GM19452 (cell line): Measurements from ENCODE around the gene POLR2M.

Experiments
- ATAC-seq: cut with Tn5 transposase; IDR thresholded peaks from one replicate; pipeline ENCODE4 v1.9.1; 2021; ENCODE audit not compliant: unreplicated experiment

Gene POLR2M

DNA sequence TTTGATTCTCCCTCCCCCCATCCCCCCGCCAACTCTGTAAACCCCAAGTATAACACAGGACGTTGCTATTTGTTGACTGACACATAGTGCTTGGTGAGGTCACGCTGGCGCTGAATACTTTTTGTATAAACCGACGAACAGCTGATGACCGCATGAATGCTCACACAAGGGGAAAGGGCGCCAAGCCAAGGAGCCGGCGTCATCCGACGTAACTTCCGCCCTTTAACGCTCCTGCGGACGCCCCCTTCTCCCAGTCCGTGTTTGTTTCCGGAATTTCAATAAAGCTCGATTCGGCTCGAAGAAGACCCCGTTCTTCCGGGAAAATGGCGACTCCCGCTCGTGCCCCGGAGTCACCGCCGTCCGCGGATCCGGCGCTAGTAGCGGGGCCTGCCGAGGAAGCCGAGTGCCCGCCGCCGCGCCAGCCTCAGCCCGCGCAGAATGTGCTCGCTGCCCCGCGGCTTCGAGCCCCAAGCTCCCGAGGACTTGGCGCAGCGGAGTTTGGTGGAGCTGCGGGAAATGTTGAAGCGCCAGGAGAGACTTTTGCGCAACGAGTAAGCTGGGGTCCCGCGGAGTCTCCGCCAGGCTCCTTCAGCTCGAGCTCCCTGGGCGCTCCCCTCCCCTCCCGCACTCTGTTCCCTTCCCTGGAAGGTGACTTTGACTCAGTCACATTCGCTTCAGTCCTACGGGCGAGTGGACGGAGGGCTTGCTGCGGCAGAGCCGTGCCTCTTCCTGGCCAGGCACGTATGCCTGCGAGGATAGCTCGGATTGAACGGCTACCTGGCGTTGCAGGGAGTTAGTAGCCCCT is at the start of gene POLR2M:
TSS of gene POLR2M (plus strand) at position 310 of the 805 bp plus-strand sequence. CDS start at position 439, 129 bp downstream.
- ATAC-seq: peak; percentile 96

DNA sequence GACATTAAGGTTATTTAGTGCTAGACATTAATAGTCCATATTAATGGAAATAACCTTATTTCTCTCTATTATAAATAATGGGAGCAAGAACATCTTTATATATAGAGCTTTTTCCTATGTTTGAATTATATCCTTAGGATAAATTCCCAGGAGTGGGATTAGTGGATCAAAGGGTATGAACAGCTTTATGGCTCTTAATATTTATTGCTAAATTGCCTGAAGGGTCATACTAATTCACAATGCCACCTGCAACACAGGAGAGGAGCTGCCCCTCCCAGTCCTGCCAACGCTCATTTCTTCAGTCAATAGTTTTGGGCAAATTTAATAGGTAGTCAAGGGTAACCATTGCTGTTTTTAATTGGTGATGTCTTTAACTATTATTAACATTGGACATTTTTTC is 48.9 kb upstream of the POLR2M start:
- ATAC-seq: no peak

DNA sequence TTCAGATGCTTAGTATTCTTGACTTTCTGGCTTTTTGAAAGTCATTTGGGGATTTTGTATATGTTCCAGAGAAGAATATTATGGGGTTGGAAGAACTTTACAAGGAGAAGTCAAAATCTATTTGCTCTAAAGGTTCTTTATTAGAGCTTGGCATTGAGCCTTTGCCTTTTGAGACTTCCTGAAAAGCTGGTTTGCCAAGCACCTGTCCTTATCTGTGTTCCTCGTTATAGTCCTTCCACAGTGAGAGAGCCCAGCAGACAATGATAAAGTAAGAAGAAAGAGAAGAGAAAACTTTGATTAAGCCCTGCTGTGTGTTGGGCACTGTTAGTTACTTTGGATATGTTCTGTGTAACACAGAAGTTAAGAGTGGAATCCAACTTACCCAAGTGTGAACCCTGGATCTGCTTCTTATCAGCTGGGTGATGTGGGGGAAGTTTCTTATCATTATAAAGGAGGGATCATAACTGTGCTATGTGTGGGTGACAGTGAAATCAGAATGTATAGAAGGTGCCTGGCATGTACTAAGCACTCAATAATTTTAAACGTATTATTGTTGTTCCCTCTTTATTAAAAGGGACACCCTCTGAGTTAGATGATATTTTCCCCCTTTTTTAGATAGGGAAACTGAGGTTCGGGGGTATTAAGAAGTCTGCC is 44.3 kb upstream of the POLR2M start:
- ATAC-seq: no peak

DNA sequence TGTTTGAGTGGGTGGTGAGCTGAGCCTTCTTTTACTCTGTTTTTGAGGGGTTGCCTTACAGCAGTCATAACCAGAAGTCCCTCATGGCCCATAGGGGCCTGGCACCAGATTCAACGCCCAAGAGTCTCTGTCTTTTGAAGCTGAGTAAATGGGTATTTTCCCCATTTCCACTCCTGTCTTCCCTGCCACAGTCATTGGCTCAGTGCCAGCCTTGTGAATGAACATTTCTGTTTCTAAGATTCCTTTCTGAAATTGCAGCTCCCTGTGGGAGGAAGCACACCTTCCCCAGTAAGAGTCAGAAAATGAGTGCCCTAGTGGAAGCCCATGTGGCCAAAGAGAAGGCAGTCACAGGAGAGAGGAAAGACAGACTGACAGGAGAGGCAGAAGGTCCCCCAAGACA is 43.7 kb upstream of the POLR2M start:
- no peak for ATAC-seq

DNA sequence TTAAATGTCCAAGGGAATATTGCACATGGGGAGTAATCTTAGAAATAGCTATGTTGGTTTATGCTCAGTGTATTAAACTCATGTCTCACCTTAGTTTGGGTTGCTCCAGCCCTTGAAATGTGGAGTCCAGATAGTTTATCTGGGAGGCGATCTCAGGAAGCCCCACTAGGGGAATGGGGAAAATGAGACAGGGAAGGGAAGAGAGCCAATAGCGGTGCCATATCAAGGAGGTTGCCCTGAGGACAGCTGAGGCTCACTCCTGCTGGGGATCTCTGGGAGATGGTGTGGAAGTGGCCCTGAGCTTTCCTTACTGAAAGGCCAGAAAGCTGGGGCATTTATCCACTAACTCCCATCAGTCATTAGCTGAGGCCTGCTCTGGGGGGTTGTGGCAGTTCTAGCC is 43.3 kb upstream of the POLR2M start:
- ATAC-seq: no peak

DNA sequence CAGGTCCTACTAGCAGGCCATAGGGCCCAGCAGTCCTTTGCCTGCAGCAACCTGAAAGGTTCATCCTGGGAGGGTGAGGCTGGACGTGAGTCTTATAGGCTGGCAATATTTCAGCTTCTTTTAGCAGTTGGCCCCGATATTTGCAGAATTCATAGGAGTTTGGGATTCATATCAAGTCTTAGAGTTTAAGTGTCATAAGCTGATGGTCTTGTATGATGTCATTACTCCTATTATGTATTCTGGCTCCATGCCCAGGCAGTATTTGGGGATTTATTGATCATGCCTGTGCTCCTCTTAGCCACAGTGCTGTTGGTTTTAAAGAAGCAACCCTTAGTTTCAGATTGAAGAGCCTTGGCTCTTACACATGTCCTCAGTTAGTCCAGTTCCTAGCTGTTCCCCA is 41.3 kb upstream of the POLR2M start:
- ATAC-seq: no peak

DNA sequence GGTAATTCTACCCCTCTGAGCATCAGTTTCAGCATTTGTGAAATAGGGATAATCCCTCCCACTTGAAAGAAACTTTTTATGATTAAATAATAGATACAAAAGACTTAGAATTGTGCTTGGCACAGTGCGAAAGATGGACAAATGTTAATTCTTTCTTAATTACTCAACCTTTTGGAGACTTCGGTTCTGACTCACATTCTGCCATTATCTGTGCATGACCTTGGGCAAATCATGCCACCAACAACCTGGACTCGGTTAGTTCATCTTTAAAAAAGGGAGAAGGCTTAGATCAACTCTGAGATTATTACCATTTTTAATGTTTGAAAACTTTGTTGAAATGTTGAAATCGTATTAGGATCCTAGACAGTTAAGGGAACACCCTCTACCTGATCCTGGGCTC is 40.6 kb upstream of the POLR2M start:
- no peak for ATAC-seq

DNA sequence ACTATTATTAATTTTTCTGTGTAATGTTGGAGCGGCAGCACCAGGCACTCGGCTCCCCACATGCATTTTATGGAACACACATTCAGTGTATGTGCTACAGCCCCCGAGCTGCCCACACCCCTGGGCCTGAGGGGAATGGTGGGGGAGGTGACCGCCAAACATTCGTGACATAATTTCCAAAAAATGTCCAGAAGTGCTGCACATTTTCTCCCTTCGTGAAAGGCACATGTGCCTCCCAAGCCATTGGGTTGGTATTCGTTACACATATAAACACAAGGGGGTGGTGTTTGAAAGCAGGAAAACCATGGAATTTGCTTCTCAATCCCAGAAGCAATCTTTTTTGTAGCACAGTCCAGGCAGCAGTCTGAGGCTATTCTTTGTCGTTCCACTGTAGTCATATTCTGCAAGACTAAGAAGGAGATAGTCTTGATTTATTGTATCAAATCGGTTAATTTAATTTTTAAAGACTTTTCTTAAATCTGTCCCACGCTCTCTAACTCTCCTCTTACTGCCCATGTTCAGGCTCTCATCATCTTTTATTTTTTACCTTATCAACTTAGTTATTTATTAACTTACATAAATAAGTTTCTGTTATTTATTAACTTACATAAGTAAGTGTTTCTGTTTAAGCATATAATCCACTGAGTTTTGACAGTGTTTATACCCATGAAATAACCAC is 39.2 kb upstream of the POLR2M start:
- no peak for ATAC-seq

DNA sequence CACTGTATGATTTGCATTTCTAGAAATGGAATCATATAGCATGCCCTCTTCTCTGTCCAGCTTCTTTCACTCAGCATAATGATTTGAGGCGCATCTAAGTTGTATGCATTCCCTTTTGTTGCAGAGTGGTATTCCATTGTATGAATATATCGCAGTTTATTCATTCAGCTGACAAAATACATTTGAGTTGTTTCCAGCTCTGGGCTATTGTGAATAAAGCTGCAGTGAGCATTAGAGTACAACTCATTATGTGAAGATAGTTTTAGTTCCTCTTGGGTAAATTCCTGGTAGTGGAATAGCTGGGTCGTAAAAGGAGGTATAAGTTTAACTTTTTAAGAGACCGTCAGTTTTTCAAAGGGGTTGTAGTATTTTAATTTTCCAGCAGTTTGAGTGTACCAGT is 38.5 kb upstream of the POLR2M start:
- no peak for ATAC-seq

DNA sequence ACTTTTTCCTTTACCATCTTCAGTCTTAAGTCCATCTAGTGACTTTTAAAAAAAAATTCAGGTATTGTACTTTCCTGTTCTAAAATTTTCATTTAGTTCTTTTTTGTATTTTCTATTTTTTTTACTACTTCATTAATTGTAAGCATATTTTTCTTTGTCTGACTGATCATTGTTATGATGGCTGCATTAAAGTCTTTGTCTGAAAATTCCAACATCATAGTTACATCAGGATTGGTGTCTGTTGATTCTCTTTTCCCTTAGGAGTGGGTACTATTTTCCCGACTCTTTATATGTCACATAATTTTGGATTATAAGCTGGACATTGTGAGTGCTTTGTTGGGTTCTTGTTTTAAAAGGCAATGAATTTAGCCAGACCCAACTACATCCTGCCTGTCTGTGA is 34.9 kb upstream of the POLR2M start:
- ATAC-seq: no peak

DNA sequence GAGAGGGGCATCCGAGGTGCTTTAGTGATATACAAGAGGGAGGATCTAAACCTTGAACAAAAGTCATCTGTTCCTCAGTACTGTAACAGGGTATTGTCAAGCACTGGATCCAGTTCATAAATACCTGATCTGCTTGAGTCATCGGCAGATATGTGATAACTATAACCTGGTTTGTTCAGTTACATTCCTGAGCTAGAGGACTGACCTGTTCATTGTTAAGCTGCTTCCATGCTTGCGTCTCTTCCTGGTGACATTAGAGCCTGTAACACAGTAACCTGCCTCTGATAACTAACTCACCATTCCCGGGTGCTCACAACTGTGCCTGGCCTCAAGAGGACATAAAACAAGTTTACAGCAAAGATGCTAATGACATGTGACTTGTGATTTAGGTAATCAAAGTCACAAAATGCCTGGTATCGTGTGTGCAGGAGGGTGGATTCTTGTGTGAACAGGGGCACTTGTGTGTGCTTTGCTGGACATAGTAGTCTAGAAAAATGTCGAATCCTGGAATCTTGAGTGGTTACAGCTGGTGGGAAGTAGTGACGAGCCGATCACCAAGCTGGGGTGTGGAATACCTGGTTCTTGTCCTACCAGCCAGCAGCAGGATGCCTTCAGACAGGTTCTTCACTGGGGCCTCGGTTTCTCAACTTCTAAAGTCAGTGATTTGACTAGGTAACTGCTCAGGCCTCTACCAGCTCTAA is 30.9 kb upstream of the POLR2M start:
- no peak for ATAC-seq

DNA sequence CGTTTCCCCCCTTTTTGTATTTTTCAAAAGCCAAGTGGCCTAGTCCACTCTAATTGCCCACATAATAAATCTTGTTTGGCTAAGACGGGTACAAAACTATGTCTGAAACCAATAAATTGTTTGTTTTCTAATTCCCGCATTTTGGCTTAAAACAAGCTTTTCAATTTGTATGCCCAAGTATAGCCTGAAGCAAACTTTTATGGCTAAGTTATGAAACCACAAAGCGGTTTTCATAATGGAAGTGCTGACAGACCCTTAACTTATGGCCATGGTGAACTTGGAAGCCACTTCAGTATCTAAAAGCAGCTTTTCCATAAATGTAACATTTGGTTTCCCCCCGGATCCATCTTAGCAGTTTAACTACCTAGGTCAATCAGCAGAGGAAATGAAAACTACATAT is 29.9 kb upstream of the POLR2M start:
- no peak for ATAC-seq

DNA sequence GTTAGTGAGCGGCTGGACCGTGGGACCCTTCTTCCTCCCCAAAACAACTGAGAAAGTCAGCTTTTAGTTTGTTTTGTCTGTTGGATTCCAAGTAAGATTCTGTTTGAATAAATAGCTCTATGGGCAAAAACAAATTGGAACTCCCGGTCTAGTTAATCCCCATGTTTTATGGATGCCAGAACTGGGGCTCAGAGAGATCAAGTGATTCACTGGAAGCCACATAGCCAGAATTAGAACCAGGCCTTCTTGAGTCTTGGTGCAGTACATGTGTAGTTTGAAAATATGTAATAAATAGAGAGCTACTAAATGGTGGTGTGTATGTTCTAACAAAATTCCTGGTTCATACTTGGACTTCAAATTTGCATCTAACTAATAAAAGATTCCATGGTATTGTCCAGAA is 29.3 kb upstream of the POLR2M start:
- no peak for ATAC-seq

DNA sequence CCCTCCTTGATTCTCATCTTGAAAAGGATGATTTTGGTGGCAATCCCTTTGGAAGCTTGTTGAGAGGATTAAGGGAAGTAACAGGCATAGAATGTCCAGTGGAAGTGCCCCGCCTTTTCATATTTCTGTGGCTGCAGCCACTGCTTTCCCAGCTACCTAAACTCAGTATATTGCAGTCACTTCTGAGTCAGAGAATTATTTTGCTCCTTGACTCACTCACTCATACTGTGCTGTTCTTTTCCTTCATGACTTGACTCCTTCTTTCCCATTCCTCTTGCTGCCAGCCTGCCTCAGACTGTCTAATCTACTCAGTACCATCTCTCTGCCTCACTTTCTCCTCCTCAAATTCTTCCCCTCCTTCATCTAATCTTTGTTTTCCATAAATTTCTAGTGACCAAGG is 26.5 kb upstream of the POLR2M start:
- ATAC-seq: no peak

DNA sequence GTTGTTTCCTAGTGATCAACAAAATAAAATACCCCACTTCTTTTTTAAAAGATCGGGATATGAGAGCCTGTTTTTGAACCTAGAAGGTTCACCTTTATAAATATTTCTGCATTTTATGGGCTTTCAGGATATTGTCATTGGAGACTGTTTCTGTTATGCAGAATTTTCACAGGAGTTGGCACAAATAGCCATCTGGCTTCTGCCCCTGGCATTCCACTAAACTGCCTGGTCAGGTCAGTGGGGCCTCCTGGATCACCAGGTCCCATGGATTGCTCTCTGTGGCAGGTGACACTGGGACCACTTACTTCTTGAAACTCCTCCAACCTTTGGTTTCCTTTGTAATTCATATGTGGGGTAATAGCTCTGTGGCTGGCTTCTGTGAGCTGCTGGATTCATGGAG is 25.5 kb upstream of the POLR2M start:
- no peak for ATAC-seq

DNA sequence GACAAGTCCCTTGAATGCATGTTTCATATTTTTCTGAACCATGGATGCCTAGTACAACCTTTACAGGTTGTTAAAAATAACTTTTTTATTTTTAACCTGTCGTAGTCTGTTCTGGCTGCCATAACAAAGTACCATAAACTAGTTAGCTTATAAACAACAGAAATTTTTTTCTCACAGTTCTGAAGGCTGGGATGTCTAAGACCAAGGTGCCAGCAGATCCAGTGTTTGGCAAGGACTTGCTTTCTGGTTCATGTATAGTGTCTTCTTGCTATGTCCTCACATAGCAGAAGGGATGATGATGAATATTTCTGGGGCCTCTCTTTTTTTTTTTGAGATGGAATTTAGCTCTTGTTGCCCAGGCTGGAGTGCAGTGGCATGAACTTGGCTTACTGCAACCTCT is 23.0 kb upstream of the POLR2M start:
- no peak for ATAC-seq

DNA sequence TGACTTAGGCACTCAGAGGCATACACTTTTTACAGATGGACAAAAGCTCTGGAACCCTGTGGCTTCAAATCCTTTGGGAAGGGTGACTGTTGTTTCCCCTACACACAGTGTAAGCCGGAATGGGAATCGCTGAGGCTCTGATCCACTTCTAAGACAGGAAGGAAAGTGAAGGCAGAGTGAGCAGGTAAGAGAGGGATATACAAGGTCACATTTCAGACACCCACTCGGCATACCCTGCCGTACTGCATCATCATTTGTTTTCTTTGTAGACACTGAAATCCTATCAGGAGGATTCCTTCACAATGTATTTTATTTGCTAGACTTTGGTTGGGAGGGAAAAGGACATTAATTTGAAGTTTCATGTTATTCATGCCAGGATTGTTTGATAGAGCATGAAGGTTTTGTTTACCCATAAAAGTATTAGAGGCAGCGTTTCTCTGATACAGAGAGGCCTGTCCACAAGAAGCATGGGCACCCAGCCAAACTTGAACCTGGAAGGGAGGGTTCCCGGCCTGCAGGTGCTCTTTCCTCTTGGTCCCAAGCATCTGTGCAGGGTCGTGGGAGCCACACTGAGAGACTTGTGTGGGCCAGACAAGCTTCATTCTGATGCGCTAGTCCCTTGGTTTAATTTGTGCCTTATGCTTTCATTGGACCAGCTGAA is 21.9 kb upstream of the POLR2M start:
- ATAC-seq: no peak

DNA sequence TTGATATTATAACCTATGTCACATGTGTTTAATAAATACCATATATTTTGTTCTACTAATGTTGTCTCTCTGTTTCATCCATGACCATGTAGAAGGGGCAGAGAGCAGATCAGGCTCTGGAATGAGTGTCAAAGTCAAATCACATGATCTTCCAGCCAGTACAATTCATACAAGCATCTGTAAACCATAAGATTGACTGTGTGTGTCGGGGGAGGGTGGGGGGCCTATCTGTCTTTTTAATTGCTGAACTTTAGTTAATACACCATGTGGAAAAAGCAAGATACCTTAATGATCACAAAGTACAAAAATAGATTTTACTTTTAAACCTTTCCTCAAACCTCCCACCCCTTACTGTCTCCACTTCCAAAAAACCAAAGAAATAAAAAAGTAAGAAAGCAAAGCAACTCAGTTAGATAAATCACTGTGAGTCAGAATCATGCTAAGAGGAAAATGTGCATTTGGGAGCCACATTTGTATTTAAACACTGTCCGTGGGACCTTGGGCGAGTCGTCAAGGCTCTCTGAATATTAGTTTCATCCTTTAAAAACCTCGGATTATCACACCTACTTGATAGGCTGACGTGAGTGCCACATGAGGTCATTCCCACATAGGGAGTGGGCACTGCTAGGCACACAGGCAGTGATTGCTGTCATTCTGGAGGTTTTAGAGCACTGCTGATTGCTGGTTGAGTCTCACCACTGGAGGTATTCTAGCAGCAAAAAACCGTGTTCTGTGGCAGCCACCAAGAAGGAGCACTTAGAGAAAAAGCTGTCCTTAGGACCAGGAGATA is 21.0 kb upstream of the POLR2M start:
- ATAC-seq: no peak

DNA sequence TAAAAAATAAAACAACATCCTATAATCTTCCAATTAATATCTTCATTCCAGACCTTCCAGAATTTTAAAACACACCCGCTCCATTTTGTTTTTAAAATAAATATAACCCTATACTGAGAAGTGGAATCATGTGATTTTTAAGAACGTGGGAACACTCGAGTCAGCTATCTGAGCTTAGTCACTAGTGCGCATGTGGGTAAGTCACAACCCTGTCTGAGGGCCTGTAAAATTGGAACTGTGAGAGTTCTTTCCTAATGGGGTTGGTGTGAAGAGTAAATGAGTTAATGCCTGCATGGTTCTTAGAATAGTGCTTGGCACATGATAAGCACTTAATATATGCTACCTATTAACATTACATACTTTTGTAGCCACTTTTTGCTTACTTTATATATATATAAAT is 19.9 kb upstream of the POLR2M start:
- ATAC-seq: no peak

DNA sequence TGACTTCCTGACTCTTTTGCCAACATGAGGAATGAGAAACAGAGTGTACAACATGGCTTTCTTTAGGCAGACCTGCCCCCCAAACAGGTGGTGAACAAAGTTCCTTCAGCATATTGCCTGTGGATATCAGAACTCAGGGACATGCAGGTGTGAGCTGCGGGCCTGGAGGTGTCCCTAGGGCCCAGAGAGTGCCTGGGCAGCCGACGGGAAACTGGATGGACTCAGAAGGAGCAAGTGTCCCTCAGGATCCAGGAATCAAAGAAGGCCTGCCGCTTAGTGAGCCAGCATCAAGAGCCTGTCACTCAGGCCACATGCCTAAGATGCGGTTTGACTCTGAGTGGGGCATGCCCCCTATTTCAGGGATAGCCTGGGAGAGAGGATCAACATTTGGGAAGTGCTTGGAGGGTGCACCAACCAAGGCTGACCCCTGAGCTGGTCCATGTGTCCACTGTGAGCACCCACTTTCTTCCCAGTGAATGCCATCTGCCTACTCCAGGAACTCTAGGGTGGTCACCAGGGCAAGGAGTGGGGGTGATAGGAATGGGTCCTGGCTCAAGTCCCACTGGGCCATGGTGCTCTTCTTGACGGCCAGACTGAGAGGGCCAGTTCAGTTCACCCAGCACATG is 16.1 kb upstream of the POLR2M start:
- no peak for ATAC-seq
